Measurements from ENCODE around the gene FBLN5.

FBLN5 gene

GRCh38 chr14:91946622-91947474, 646 bp downstream of the FBLN5 start:
- DNase-seq (ENCODE audit: extremely low read depth in 1 of 2, low read depth in 1 of 2), result no peak

- no peak for DNase-seq (ENCODE audit: extremely low read depth in 1 of 2, low read depth in 1 of 2)
Measured at GRCh38 chr14:91945751-91946621, 1.5 kb downstream of the FBLN5 start.

- no peak for DNase-seq (ENCODE audit: extremely low read depth in 1 of 2, low read depth in 1 of 2)
Measured at GRCh38 chr14:91942946-91943345, 4.5 kb downstream of the FBLN5 start.

GRCh38 chr14:91942128-91942527, 5.4 kb downstream of the FBLN5 start:
- no peak for DNase-seq (ENCODE audit: extremely low read depth in 1 of 2, low read depth in 1 of 2)

- DNase-seq (ENCODE audit: extremely low read depth in 1 of 2, low read depth in 1 of 2), result no peak
Measured at GRCh38 chr14:91940209-91940608, 7.3 kb downstream of the FBLN5 start.

GRCh38 chr14:91935586-91935985, 11.9 kb downstream of the FBLN5 start:
- DNase-seq (ENCODE audit: extremely low read depth in 1 of 2, low read depth in 1 of 2), result no peak

GRCh38 chr14:91934554-91935285, 12.8 kb downstream of the FBLN5 start:
- DNase-seq (ENCODE audit: extremely low read depth in 1 of 2, low read depth in 1 of 2), result no peak

GRCh38 chr14:91931478-91932088, 15.9 kb downstream of the FBLN5 start:
- no peak for DNase-seq (ENCODE audit: extremely low read depth in 1 of 2, low read depth in 1 of 2)

GRCh38 chr14:91929700-91930099, 17.8 kb downstream of the FBLN5 start:
- DNase-seq (ENCODE audit: extremely low read depth in 1 of 2, low read depth in 1 of 2), result no peak

- DNase-seq (ENCODE audit: extremely low read depth in 1 of 2, low read depth in 1 of 2), result no peak
Measured at GRCh38 chr14:91927800-91928199, 19.7 kb downstream of the FBLN5 start.

- no peak for DNase-seq (ENCODE audit: extremely low read depth in 1 of 2, low read depth in 1 of 2)
Measured at GRCh38 chr14:91927191-91927590, 20.3 kb downstream of the FBLN5 start.

GRCh38 chr14:91926131-91926890, 21.2 kb downstream of the FBLN5 start:
- no peak for DNase-seq (ENCODE audit: extremely low read depth in 1 of 2, low read depth in 1 of 2)

GRCh38 chr14:91925727-91926121, 21.8 kb downstream of the FBLN5 start:
- no peak for DNase-seq (ENCODE audit: extremely low read depth in 1 of 2, low read depth in 1 of 2)

GRCh38 chr14:91925001-91925726, 22.3 kb downstream of the FBLN5 start:
- DNase-seq (ENCODE audit: extremely low read depth in 1 of 2, low read depth in 1 of 2), result no peak

- no peak for DNase-seq (ENCODE audit: extremely low read depth in 1 of 2, low read depth in 1 of 2)
Measured at GRCh38 chr14:91920526-91920925, 27.0 kb downstream of the FBLN5 start.

- no peak for DNase-seq (ENCODE audit: extremely low read depth in 1 of 2, low read depth in 1 of 2)
Measured at GRCh38 chr14:91919814-91920213, 27.7 kb downstream of the FBLN5 start.

GRCh38 chr14:91918186-91918883, 29.2 kb downstream of the FBLN5 start:
- DNase-seq (ENCODE audit: extremely low read depth in 1 of 2, low read depth in 1 of 2), result no peak

- no peak for DNase-seq (ENCODE audit: extremely low read depth in 1 of 2, low read depth in 1 of 2)
Measured at GRCh38 chr14:91912035-91912434, 35.5 kb downstream of the FBLN5 start.
